ENCODE measurements around the gene MKX. TPM values are rescaled to one million over a fixed set of nuclear protein-coding genes. Genes with fewer than 3 reads are reported as not detected.

Gene MKX
- total RNA-seq, 1 experiment from 2014 or later: 27.5 TPM

GRCh38 chr10:27717861-27718260, 27.8 kb downstream of the MKX start:
- Histone ChIP-seq H3K9ac (ENCODE audit: low read length) (no peak overlapping the region), H2AFZ (ENCODE audit: low read depth, low read length, poor library complexity, severe bottlenecking) (no peak overlapping the region), H3K9me2 (ENCODE audit: insufficient read depth) (no peaks in the 10 kb centered on the region), H3K36me3 (ENCODE audit: control insufficient read depth in 1 of 2, insufficient read depth in 2 of 2, low read length in 2 of 2) (no peaks in the 10 kb centered on the region), H3K4me1 (ENCODE audit: control insufficient read depth in 1 of 2, insufficient read depth in 2 of 2, low read length in 2 of 2) (no peaks in the 10 kb centered on the region), H3K27ac (ENCODE audit: low read depth, low read length) (no peak overlapping the region), H3K4me3 (replicated peaks in 1 of 2; ENCODE audit: low read depth in 1 of 2, low read length in 2 of 2) (no peak overlapping the region), H3K79me2 (ENCODE audit: insufficient read depth, low read length) (peaks cover 42% of the 10 kb centered on the region), H3K4me2 (ENCODE audit: low read length) (no peak overlapping the region), H4K20me1 (ENCODE audit: insufficient read depth) (no peaks in the 10 kb centered on the region), H3K9me3 (ENCODE audit: control insufficient read depth in 1 of 2, insufficient read depth in 1 of 2, low read depth in 1 of 2, low read length in 2 of 2) (no peaks in the 10 kb centered on the region), H3K27me3 (ENCODE audit: insufficient read depth, low read length) (no peaks in the 10 kb centered on the region)
- intact Hi-C loops (cut with micrococcal nuclease): no loop called here
- ATAC-seq: no peak
- ChIA-PET CTCF (no interaction called here), RAD21 (ENCODE audit: low non-redundant PET in 1 of 2, low total read pairs in 2 of 2, uncharacterized antibody in 2 of 2, unreplicated experiment in 2 of 2) (no interaction called here), POLR2A (no interaction called here)
- no peak for TF ChIP-seq EGR1 (IDR thresholded peaks at IDR 0.05; ENCODE audit: low read depth)
- TF ChIP-seq SIN3A (IDR thresholded peaks at IDR 0.05; ENCODE audit: low read depth): no peak
- TF ChIP-seq, protein P1, sequence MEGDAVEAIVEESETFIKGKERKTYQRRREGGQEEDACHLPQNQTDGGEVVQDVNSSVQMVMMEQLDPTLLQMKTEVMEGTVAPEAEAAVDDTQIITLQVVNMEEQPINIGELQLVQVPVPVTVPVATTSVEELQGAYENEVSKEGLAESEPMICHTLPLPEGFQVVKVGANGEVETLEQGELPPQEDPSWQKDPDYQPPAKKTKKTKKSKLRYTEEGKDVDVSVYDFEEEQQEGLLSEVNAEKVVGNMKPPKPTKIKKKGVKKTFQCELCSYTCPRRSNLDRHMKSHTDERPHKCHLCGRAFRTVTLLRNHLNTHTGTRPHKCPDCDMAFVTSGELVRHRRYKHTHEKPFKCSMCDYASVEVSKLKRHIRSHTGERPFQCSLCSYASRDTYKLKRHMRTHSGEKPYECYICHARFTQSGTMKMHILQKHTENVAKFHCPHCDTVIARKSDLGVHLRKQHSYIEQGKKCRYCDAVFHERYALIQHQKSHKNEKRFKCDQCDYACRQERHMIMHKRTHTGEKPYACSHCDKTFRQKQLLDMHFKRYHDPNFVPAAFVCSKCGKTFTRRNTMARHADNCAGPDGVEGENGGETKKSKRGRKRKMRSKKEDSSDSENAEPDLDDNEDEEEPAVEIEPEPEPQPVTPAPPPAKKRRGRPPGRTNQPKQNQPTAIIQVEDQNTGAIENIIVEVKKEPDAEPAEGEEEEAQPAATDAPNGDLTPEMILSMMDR (IDR thresholded peaks at IDR 0.05 in 2 of 3, conservative IDR thresholded peaks at IDR 0.05 in 1 of 3; ENCODE audit: borderline replicate concordance in 1 of 3, insufficient read depth in 1 of 3, low read depth in 2 of 3, low read length in 2 of 3): no peak
- no peak for TF ChIP-seq SP1 (IDR thresholded peaks at IDR 0.05; ENCODE audit: low read depth)
- TF ChIP-seq EZH2 (IDR thresholded peaks at IDR 0.05): no peak
- no peak for TF ChIP-seq ZFX (IDR thresholded peaks at IDR 0.05)
- TF ChIP-seq REST (IDR thresholded peaks at IDR 0.05; ENCODE audit: low read depth): no peak
- no peak for TF ChIP-seq POLR2A (IDR thresholded peaks at IDR 0.05; ENCODE audit: borderline replicate concordance, extremely low read depth, insufficient read depth, insufficient read length)
- TF ChIP-seq JUND (IDR thresholded peaks at IDR 0.05): no peak
- TF ChIP-seq ELF1 (IDR thresholded peaks at IDR 0.05; ENCODE audit: borderline replicate concordance, low read depth): no peak
- TF ChIP-seq, protein P2, sequence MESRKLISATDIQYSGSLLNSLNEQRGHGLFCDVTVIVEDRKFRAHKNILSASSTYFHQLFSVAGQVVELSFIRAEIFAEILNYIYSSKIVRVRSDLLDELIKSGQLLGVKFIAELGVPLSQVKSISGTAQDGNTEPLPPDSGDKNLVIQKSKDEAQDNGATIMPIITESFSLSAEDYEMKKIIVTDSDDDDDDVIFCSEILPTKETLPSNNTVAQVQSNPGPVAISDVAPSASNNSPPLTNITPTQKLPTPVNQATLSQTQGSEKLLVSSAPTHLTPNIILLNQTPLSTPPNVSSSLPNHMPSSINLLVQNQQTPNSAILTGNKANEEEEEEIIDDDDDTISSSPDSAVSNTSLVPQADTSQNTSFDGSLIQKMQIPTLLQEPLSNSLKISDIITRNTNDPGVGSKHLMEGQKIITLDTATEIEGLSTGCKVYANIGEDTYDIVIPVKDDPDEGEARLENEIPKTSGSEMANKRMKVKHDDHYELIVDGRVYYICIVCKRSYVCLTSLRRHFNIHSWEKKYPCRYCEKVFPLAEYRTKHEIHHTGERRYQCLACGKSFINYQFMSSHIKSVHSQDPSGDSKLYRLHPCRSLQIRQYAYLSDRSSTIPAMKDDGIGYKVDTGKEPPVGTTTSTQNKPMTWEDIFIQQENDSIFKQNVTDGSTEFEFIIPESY (IDR thresholded peaks at IDR 0.05; ENCODE audit: extremely low read depth, insufficient replicate concordance, low read length): no peak
- TF ChIP-seq, protein P3, sequence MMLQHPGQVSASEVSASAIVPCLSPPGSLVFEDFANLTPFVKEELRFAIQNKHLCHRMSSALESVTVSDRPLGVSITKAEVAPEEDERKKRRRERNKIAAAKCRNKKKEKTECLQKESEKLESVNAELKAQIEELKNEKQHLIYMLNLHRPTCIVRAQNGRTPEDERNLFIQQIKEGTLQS (IDR thresholded peaks at IDR 0.05): no peak
- no peak for TF ChIP-seq YY1 (IDR thresholded peaks at IDR 0.05; ENCODE audit: extremely low read depth, insufficient replicate concordance, low read depth, low read length)
- TF ChIP-seq ZNF274 (IDR thresholded peaks at IDR 0.05; ENCODE audit: low read depth, low read length): no peak
- TF ChIP-seq RAD21 (IDR thresholded peaks at IDR 0.05; ENCODE audit: low read depth): no peak
- no peak for TF ChIP-seq CEBPB (IDR thresholded peaks at IDR 0.05; ENCODE audit: low read depth)
- no peak for TF ChIP-seq FOSL1 (IDR thresholded peaks at IDR 0.05; ENCODE audit: low read depth)
- no peak for TF ChIP-seq MAX (IDR thresholded peaks at IDR 0.05)
- no peak for TF ChIP-seq EZH2phosphoT487 (IDR thresholded peaks at IDR 0.05; ENCODE audit: borderline replicate concordance)
- TF ChIP-seq POLR2AphosphoS5 (IDR thresholded peaks at IDR 0.05; ENCODE audit: low read depth, low read length): no peak
- no peak for DNase-seq (ENCODE audit: low read depth, low spot score)
- no TSS peak for BruUV-seq (replicated peaks)
